B cell (primary cell): ENCODE results near the gene MRPL24. TPM values are rescaled to one million over a fixed set of nuclear protein-coding genes. Genes with fewer than 3 reads are reported as not detected.
A peak's percentile ranks its signal among the peaks of the same experiment; 100 is the strongest.

ENCODE experiments used
- ATAC-seq: fragments of 200-7000 bp; cut with Tn5 transposase; one replicate; pipeline ENCODE4 v1.10.0; 2021; ENCODE audit warnings: low read depth, mild to moderate bottlenecking, moderate number of reproducible peaks, moderate library complexity
- CTCF ChIA-PET: fragments of 350-600 bp; sonication (Branson Sonifier 250); formaldehyde crosslinking; loops from one replicate; lab custom pipeline; 2021; ENCODE audit warnings: antibody characterized with exemption, inconsistent platforms; lab: Charles Lee
- POLR2A ChIA-PET: fragments of 350-600 bp; sonication (Branson Sonifier 250); formaldehyde crosslinking; loops from one replicate; lab custom pipeline; 2021; ENCODE audit warnings: antibody characterized with exemption; lab: Charles Lee
- DNase-seq: peaks from one replicate; pipeline ENCODE4 v3.0.0; 2013
- H2AFZ ChIP-seq: 2 replicates; pipeline ENCODE4 v1.6.1; 2012; ENCODE audit warnings: mild to moderate bottlenecking, low read depth, low read length; ENCODE audit not compliant: insufficient read depth, poor library complexity, severe bottlenecking
- H3K27ac ChIP-seq, 2 donors: 1 replicate in 1 of 2; 2 replicates in 1 of 2; pipeline ENCODE4 v1.5.1; 2012 to 2013; ENCODE audit warnings: low read length in 2 of 2, mild to moderate bottlenecking in 2 of 2, moderate library complexity in 1 of 2
- H3K27me3 ChIP-seq, 4 experiments: fragments of 200-600 bp in 1 of 4; sonication (generic) in 1 of 4; replicated peaks in 1 of 4; 1 replicate in 2 of 4; 2 replicates in 2 of 4; pipeline versions ENCODE4 v1.6.1 to v1.7.0; 2013 to 2016; ENCODE audit warnings: low read length in 3 of 4, mild to moderate bottlenecking in 2 of 4, mixed read lengths in 1 of 4, moderate library complexity in 1 of 4; ENCODE audit not compliant: insufficient read depth in 4 of 4, control insufficient read depth in 3 of 4; ENCODE audit errors: control extremely low read depth in 1 of 4
- H3K36me3 ChIP-seq, 2 experiments: replicated peaks in 1 of 2; 1 replicate in 1 of 2; 2 replicates in 1 of 2; pipeline versions ENCODE4 v1.6.1 to v1.7.1; 2013; ENCODE audit warnings: low read length in 1 of 2; ENCODE audit not compliant: insufficient read depth in 2 of 2, control insufficient read depth in 1 of 2; ENCODE audit errors: control extremely low read depth in 1 of 2, extremely low read depth in 1 of 2
- H3K4me1 ChIP-seq, 2 donors: fragments of 200-600 bp in 1 of 2; sonication (generic) in 1 of 2; 1 replicate in 1 of 2; 2 replicates in 1 of 2; pipeline versions ENCODE4 v1.5.1 to v1.6.1; 2013 to 2017; ENCODE audit warnings: low read length in 2 of 2; ENCODE audit not compliant: control insufficient read depth in 2 of 2, insufficient read depth in 2 of 2
- H3K4me2 ChIP-seq: replicated peaks from 2 replicates; pipeline ENCODE3; 2012; ENCODE audit warnings: mild to moderate bottlenecking, low read depth, low read length; ENCODE audit not compliant: poor library complexity, severe bottlenecking
- H3K4me3 ChIP-seq, 5 experiments: fragments of 200-600 bp in 1 of 5; sonication (generic) in 1 of 5; 1 replicate in 3 of 5; 2 replicates in 2 of 5; pipeline versions ENCODE4 v1.5.1 to v1.7.0; 2011 to 2016; ENCODE audit warnings: low read length in 4 of 5, mild to moderate bottlenecking in 4 of 5, low read depth in 2 of 5, control low read depth in 1 of 5, moderate library complexity in 1 of 5; ENCODE audit not compliant: insufficient read depth in 1 of 5; ENCODE audit errors: control extremely low read depth in 1 of 5, extremely low read depth in 1 of 5
- H3K79me2 ChIP-seq: fragments of 200-600 bp; sonication (generic); one replicate; pipeline ENCODE4 v1.6.0; 2016; ENCODE audit warnings: low read length; ENCODE audit not compliant: control insufficient read depth, insufficient read depth
- H3K9ac ChIP-seq: fragments of 200-600 bp; sonication (generic); 2 replicates; pipeline ENCODE4 v1.6.1; 2017; ENCODE audit warnings: mild to moderate bottlenecking, low read length, moderate library complexity
- H3K9me3 ChIP-seq, 3 donors: one replicate each; pipeline versions ENCODE4 v1.6.1 to v1.7.1; 2013; ENCODE audit warnings: low read length in 2 of 3; ENCODE audit not compliant: control insufficient read depth in 2 of 3, insufficient read depth in 1 of 3; ENCODE audit errors: control extremely low read depth in 1 of 3
- H4K20me1 ChIP-seq: 2 replicates; pipeline ENCODE4 v1.6.0; 2012; ENCODE audit warnings: mild to moderate bottlenecking, low read length; ENCODE audit not compliant: insufficient read depth, control insufficient read depth, poor library complexity, severe bottlenecking
- H3K27ac Mint-ChIP-seq: one replicate; pipeline ENCODE4 v1.8.0; 2021; ENCODE audit warnings: mixed read lengths
- H3K27me3 Mint-ChIP-seq: one replicate; pipeline ENCODE4 v1.8.0; 2021; ENCODE audit warnings: mixed read lengths
- H3K4me1 Mint-ChIP-seq: one replicate; pipeline ENCODE4 v1.8.0; 2021; ENCODE audit warnings: mixed read lengths
- H3K4me3 Mint-ChIP-seq: one replicate; pipeline ENCODE4 v1.8.0; 2021; ENCODE audit warnings: mixed read lengths
- H3K9me3 Mint-ChIP-seq: one replicate; pipeline ENCODE4 v1.8.0; 2022; ENCODE audit warnings: mixed read lengths; ENCODE audit not compliant: insufficient read depth
- CTCF ChIP-seq: fragments of 200-600 bp; IDR thresholded peaks from one replicate; pipeline ENCODE4 v1.8.0; 2022; ENCODE audit warnings: antibody characterized with exemption, mild to moderate bottlenecking
- EZH2 ChIP-seq: IDR thresholded peaks from 2 replicates; pipeline ENCODE4 v1.6.1; 2012; ENCODE audit warnings: borderline replicate concordance, low read depth, mild to moderate bottlenecking, moderate library complexity, low read length; ENCODE audit not compliant: insufficient read depth, poor library complexity, severe bottlenecking
- WGBS: methylation state at CpG from one replicate; pipeline ENCODE4 v1.1.5; 2013; ENCODE audit warnings: missing lambda C conversion rate; ENCODE audit not compliant: insufficient coverage; 5-methylcytosine and 5-hydroxymethylcytosine counted together
- intact Hi-C: fragments of 100-400 bp; cut with micrococcal nuclease; formaldehyde crosslinking; loops from one replicate; pipeline ENCODE4 v1.10.0; 2022
- polyA plus RNA-seq: library from polyadenylated mRNA; depleted of rRNA; stranded (reverse); fragments of >200 nt; gene quantifications from 2 replicates; pipeline ENCODE4 v1.2.3, GENCODE V29; 2012
- total RNA-seq, 2 donors: library from RNA; stranded (reverse); fragments of 120-200 nt in 1 of 2; gene quantifications; 1 replicate in 1 of 2; 2 replicates in 1 of 2; pipeline versions ENCODE4 v1.2.3 to v1.2.4, GENCODE V29; 2013 to 2022

The MRPL24 gene
- total and polyA plus RNA-seq, 2 donors (not counting 1 experiment from before 2014, with no cell fraction given), result 34.6 to 39.4 TPM

- no peak overlapping the region for H3K4me3 ChIP-seq
- H4K20me1 ChIP-seq, result peaks cover 47% of the 10 kb centered on the region
- CTCF ChIA-PET, result interaction anchor here (0.7 to 1.1 kb wide), 2 partner anchors 52 to 130 kb away, joined by 3 read pairs; no protein-coding TSS in a partner anchor
- H3K9ac ChIP-seq, result no peak overlapping the region
- H3K27me3 ChIP-seq, result no peaks in the 10 kb centered on the region
- POLR2A ChIA-PET, result no interaction called here
- WGBS, result 18% methylated on average over 7 of the region's 10 CpGs
- Mint-ChIP-seq H3K9me3 (no peaks in the 10 kb centered on the region), H3K27me3 (no peaks in the 10 kb centered on the region), H3K4me3 (no peak overlapping the region), H3K27ac (no peak overlapping the region), H3K4me1 (peaks cover 5% of the 10 kb centered on the region)
- DNase-seq, result no peak
- H3K4me1 ChIP-seq, result no peaks in the 10 kb centered on the region
- H3K36me3 ChIP-seq, result peaks cover 11 to 68% of the 10 kb centered on the region in 2 experiments
- TF ChIP-seq EZH2 (no peak), CTCF (no peak)
- H3K4me2 ChIP-seq, result no peak overlapping the region
- H3K79me2 ChIP-seq, result peaks cover 49% of the 10 kb centered on the region
- intact Hi-C loops, result no loop called here
- H2AFZ ChIP-seq, result no peak overlapping the region
- no peaks in the 10 kb centered on the region for H3K9me3 ChIP-seq
- H3K27ac ChIP-seq, result no peak overlapping the region
- no peak for ATAC-seq
Measured at GRCh38 chr1:156786640-156787039, 45.8 kb upstream of the MRPL24 start.

GRCh38 chr1:156785458-156785857 is 44.6 kb upstream of the MRPL24 start:
- no peak overlapping the region for H3K9ac ChIP-seq
- H3K4me1 ChIP-seq, result no peaks in the 10 kb centered on the region
- H3K27me3 ChIP-seq, result no peaks in the 10 kb centered on the region
- intact Hi-C loops, result no loop called here
- DNase-seq (no peak), ATAC-seq (no peak)
- H3K9me3 ChIP-seq, result no peaks in the 10 kb centered on the region
- no peak overlapping the region for H2AFZ ChIP-seq
- Mint-ChIP-seq H3K4me1 (peaks cover 7% of the 10 kb centered on the region), H3K4me3 (no peak overlapping the region), H3K27me3 (no peaks in the 10 kb centered on the region), H3K9me3 (no peaks in the 10 kb centered on the region), H3K27ac (peak overlapping the region; percentile 37)
- ChIA-PET CTCF (interaction anchor here (0.8 to 1.5 kb wide), 4 partner anchors 9 to 60 kb away, joined by 3 to 6 read pairs (median 4); no protein-coding TSS in a partner anchor), POLR2A (no interaction called here)
- peaks cover 58% of the 10 kb centered on the region for H3K79me2 ChIP-seq
- TF ChIP-seq CTCF (no peak), EZH2 (no peak)
- no peak overlapping the region for H3K4me2 ChIP-seq
- WGBS, result 82% methylated on average over 3 of the region's 6 CpGs
- peaks cover 49% of the 10 kb centered on the region for H4K20me1 ChIP-seq
- peaks cover 15 to 64% of the 10 kb centered on the region in 2 experiments for H3K36me3 ChIP-seq
- H3K4me3 ChIP-seq, result no peak overlapping the region
- no peak overlapping the region for H3K27ac ChIP-seq
